A549 (cell line): ENCODE measurements around the gene TXNDC15. TPM values are rescaled to one million over a fixed set of nuclear protein-coding genes. Genes with fewer than 3 reads are reported as not detected.

Experiments used
- ATAC-seq, 2 experiments: fragments of 200-7000 bp in 1 of 2; fragments of >200 bp in 1 of 2; cut with Nextera tagmentation in 1 of 2; cut with Tn5 transposase in 1 of 2; 3 replicates each; pipeline versions ENCODE4 v1.8.0 to v1.9.1; 2018 to 2020; ENCODE audit warnings: mild to moderate bottlenecking in 1 of 2, moderate library complexity in 1 of 2
- CTCF ChIA-PET: fragments of 300-600 bp; sonication (Branson Sonifier 250); formaldehyde crosslinking; extraction: SDS; loops from one replicate; lab custom pipeline; 2021; ENCODE audit warnings: antibody characterized with exemption, inconsistent platforms; lab: Yijun Ruan, JAX
- POLR2A ChIA-PET: fragments of 350-600 bp; formaldehyde crosslinking; extraction: SDS; loops from one replicate; lab custom pipeline; 2021; ENCODE audit warnings: antibody characterized with exemption, inconsistent platforms; lab: Yijun Ruan, JAX
- DNase-seq, 2 experiments: peaks; one replicate each; pipeline versions ENCODE4 v3.0.0 to v3.0.0-alpha.2; 2011 to 2016; ENCODE audit warnings: low read depth in 1 of 2, low spot score in 1 of 2
- FAIRE-seq: peaks from 2 replicates; lab custom pipeline; 2011; peaks lifted over from hg19 to GRCh38; lab: Jason Lieb, UNC
- H3K27ac ChIP-seq, 2 experiments: fragments of >200 bp; sonication (Bioruptor Twin); formaldehyde crosslinking; 3 replicates each; pipeline ENCODE4 v1.5.1; 2016 to 2017
- H3K4me1 ChIP-seq: fragments of >200 bp; sonication (Bioruptor Twin); formaldehyde crosslinking; 3 replicates; pipeline ENCODE4 v1.6.1; 2016
- H3K4me2 ChIP-seq: fragments of >200 bp; sonication (Bioruptor Twin); formaldehyde crosslinking; 3 replicates; pipeline ENCODE4 v1.6.1; 2016
- H3K4me3 ChIP-seq: fragments of >200 bp; sonication (Bioruptor Twin); formaldehyde crosslinking; 3 replicates; pipeline ENCODE4 v1.5.1; 2016
- H3K9me3 ChIP-seq: fragments of >200 bp; sonication (Bioruptor Twin); formaldehyde crosslinking; 3 replicates; pipeline ENCODE4 v1.6.1; 2016
- CBX8 ChIP-seq: fragments of 200-600 bp; sonication (generic); IDR thresholded peaks from 2 replicates; pipeline ENCODE4 v1.6.1; 2016
- CHD4 ChIP-seq: fragments of 200-600 bp; sonication (generic); IDR thresholded peaks from 2 replicates; pipeline ENCODE4 v1.6.1; 2016; ENCODE audit warnings: antibody characterized with exemption, mild to moderate bottlenecking, borderline replicate concordance
- EHF ChIP-seq: fragments of 250-450 bp; sonication (Bioruptor Pico); IDR thresholded peaks from 2 replicates; pipeline ENCODE4 v1.5.0; 2020; ENCODE audit warnings: mild to moderate bottlenecking
- FOSL2 ChIP-seq, 2 experiments: fragments of 450-650 bp in 1 of 2; fragments of >200 bp in 1 of 2; sonication (Bioruptor Twin) in 1 of 2; formaldehyde crosslinking; IDR thresholded peaks; 2 replicates each; pipeline versions ENCODE4 v1.5.0 to v1.6.1; 2016 to 2020; ENCODE audit warnings: mild to moderate bottlenecking in 1 of 2, moderate library complexity in 1 of 2
- HOXA7 ChIP-seq: fragments of 250-450 bp; sonication (Bioruptor Pico); IDR thresholded peaks from 2 replicates; pipeline ENCODE4 v1.5.0; 2020; ENCODE audit warnings: mild to moderate bottlenecking, moderate library complexity
- HOXB13 ChIP-seq: fragments of 250-450 bp; sonication (Bioruptor Pico); IDR thresholded peaks from 2 replicates; pipeline ENCODE4 v1.5.0; 2020; ENCODE audit warnings: low read depth, mild to moderate bottlenecking, moderate library complexity
- HOXB5 ChIP-seq: fragments of 250-450 bp; sonication (Bioruptor Pico); IDR thresholded peaks from 2 replicates; pipeline ENCODE4 v1.5.0; 2020; ENCODE audit warnings: mild to moderate bottlenecking, moderate library complexity
- JUN ChIP-seq, 2 experiments: fragments of >200 bp; sonication (Bioruptor Twin); formaldehyde crosslinking; IDR thresholded peaks; 2 replicates in 1 of 2; 3 replicates in 1 of 2; pipeline ENCODE4 v1.6.1; 2016 to 2017
- MAZ ChIP-seq: fragments of 150-350 bp; IDR thresholded peaks from 2 replicates; pipeline ENCODE4 v1.6.1; 2014; ENCODE audit warnings: antibody characterized with exemption, low read depth, low read length, borderline replicate concordance
- MYC ChIP-seq: IDR thresholded peaks from 2 replicates; pipeline ENCODE4 v1.6.1; 2012; ENCODE audit warnings: mild to moderate bottlenecking, inconsistent platforms, low read length, improper control_type of control experiment, borderline replicate concordance
- PHF8 ChIP-seq: fragments of 200-600 bp; sonication (generic); IDR thresholded peaks from 2 replicates; pipeline ENCODE4 v1.6.1; 2016; ENCODE audit warnings: low read depth, mild to moderate bottlenecking, antibody characterized with exemption, moderate library complexity, borderline replicate concordance
- POLR2A ChIP-seq: IDR thresholded peaks from 2 replicates; pipeline ENCODE4 v1.6.1; 2012; ENCODE audit warnings: mild to moderate bottlenecking, low read length
- RAD21 ChIP-seq, 2 experiments: fragments of >200 bp in 1 of 2; sonication (Bioruptor Twin) in 1 of 2; formaldehyde crosslinking in 1 of 2; IDR thresholded peaks in 1 of 2; conservative IDR thresholded peaks in 1 of 2; 2 replicates in 1 of 2; 3 replicates in 1 of 2; pipeline ENCODE4 v1.6.1; 2012 to 2018; ENCODE audit warnings: inconsistent platforms in 1 of 2
- RARB ChIP-seq: fragments of 250-450 bp; sonication (Bioruptor Pico); IDR thresholded peaks from 2 replicates; pipeline ENCODE4 v1.8.0; 2021; ENCODE audit warnings: mild to moderate bottlenecking, moderate library complexity
- RNF2 ChIP-seq: fragments of 200-600 bp; sonication (generic); IDR thresholded peaks from 2 replicates; pipeline ENCODE4 v1.6.1; 2016; ENCODE audit warnings: low read depth, mild to moderate bottlenecking, antibody characterized with exemption, moderate library complexity, borderline replicate concordance
- TFCP2L1 ChIP-seq: fragments of 250-450 bp; sonication (Bioruptor Pico); IDR thresholded peaks from 2 replicates; pipeline ENCODE4 v1.5.0; 2021; ENCODE audit warnings: mild to moderate bottlenecking
- TP53 ChIP-seq: fragments of 250-450 bp; sonication (Bioruptor Pico); IDR thresholded peaks from 2 replicates; pipeline ENCODE4 v1.5.0; 2021; ENCODE audit warnings: mild to moderate bottlenecking, moderate library complexity
- ZC3H11A ChIP-seq: fragments of 450-650 bp; IDR thresholded peaks from 2 replicates; pipeline ENCODE4 v1.6.1; 2014; ENCODE audit warnings: antibody characterized with exemption, mild to moderate bottlenecking
- WGBS: methylation state at CpG from one replicate; pipeline ENCODE4 v1.1.6; 2017; ENCODE audit errors: missing lambda C conversion rate; 5-methylcytosine and 5-hydroxymethylcytosine counted together
- polyA minus RNA-seq: library from RNA; depleted of rRNA, polyadenylated mRNA; stranded (reverse); fragments of >200 nt; gene quantifications from 2 replicates; pipeline ENCODE4 v1.2.3, GENCODE V29; 2011; rRNA and poly(A)+ RNA removed
- polyA plus RNA-seq, 4 experiments: library from polyadenylated mRNA; depleted of rRNA in 3 of 4; stranded (reverse); fragments of >200 nt; fragmentation: RNase III in 1 of 4; extraction: RNeasy Plus Mini Kit Qiagen cat#74134 plus additional on column Dnase treatment in 1 of 4; gene quantifications; 2 replicates in 3 of 4; 3 replicates in 1 of 4; pipeline ENCODE4 v1.2.3, GENCODE V29; 2011 to 2017
- TF ChIP-seq, protein P1 (sequence below): fragments of 200-600 bp; sonication (generic); IDR thresholded peaks from 2 replicates; pipeline ENCODE4 v1.6.1; 2016; ENCODE audit warnings: antibody characterized with exemption, mild to moderate bottlenecking, moderate library complexity
- TF ChIP-seq, protein P2 (sequence below): fragments of >200 bp; sonication (Bioruptor Twin); formaldehyde crosslinking; IDR thresholded peaks from 3 replicates; pipeline ENCODE4 v1.5.1; 2016
- TF ChIP-seq, protein P3 (sequence below): fragments of >200 bp; sonication (Bioruptor Twin); formaldehyde crosslinking; IDR thresholded peaks from 2 replicates; pipeline ENCODE4 v1.6.1; 2016
- TF ChIP-seq, protein P4 (sequence below): IDR thresholded peaks from 2 replicates; pipeline ENCODE4 v1.6.1; 2012; ENCODE audit warnings: low read depth, borderline replicate concordance
- TF ChIP-seq, protein P5 (sequence below): fragments of 250-450 bp; sonication (Bioruptor Pico); IDR thresholded peaks from 2 replicates; pipeline ENCODE4 v1.5.0; 2021; ENCODE audit warnings: mild to moderate bottlenecking, moderate library complexity, borderline replicate concordance
- TF ChIP-seq, protein P6 (sequence below): fragments of >200 bp; sonication (Bioruptor Twin); formaldehyde crosslinking; IDR thresholded peaks from 3 replicates; pipeline ENCODE4 v1.6.1; 2016
- TF ChIP-seq, protein P7 (sequence below): IDR thresholded peaks from 2 replicates; pipeline ENCODE4 v1.6.1; 2012

The TXNDC15 gene, protein sequence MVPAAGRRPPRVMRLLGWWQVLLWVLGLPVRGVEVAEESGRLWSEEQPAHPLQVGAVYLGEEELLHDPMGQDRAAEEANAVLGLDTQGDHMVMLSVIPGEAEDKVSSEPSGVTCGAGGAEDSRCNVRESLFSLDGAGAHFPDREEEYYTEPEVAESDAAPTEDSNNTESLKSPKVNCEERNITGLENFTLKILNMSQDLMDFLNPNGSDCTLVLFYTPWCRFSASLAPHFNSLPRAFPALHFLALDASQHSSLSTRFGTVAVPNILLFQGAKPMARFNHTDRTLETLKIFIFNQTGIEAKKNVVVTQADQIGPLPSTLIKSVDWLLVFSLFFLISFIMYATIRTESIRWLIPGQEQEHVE
- polyA plus RNA-seq (2011; rRNA removed) (61.0 and 85.2 TPM in 2 replicates), polyA plus RNA-seq (2017; fragmentation: RNase III; extraction: RNeasy Plus Mini Kit Qiagen cat#74134 plus additional on column Dnase treatment) (71.1 to 81.0 TPM (median 76.7 TPM) in 3 replicates), polyA minus RNA-seq (40.0 and 50.5 TPM in 2 replicates)
- polyA plus RNA-seq (2012; cell fraction: cytosol; rRNA removed), result 71.2 and 76.9 TPM in 2 replicates
- polyA plus RNA-seq (2012; cell fraction: nucleus; rRNA removed), result 46.2 and 65.3 TPM in 2 replicates

DNA sequence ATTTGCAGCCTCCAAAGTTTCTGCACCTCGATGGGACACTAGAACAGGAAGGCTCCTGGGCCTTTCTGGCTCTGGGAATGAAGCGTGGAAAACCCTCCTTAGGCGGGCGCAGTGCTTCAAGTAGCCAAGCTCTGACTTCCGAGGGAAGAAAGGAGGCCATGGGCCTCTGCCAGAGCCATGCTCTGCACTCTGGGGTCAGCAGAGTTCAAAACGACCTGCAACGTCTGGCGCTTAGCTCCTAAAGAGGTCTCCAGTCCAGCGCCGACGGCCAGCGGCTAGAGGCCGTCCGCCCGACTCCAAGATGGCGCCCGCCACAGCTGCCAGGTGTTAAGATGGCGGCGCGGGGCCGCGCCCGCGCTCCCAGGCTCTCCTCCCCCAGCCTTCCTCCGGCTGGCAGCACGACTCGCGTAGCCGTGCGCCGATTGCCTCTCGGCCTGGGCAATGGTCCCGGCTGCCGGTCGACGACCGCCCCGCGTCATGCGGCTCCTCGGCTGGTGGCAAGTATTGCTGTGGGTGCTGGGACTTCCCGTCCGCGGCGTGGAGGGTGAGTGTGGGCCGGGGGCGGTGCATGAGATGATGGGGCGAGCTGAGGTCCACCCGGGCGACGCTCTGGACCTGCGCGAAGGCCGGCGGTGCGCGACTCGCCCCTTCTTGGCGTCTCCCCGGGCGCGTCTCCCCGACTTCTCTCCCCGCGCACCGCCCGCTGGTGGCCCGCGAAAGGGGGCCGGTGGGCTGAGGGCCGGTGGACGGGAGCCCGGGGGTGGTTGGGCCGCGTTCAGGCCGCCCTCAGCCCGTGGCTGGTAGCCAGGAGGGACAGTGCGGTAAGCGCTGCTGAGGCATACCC lies at the start of gene TXNDC15:
Gene TXNDC15, plus strand, starts transcription at position 385 of the 844 bp plus-strand sequence. Its CDS starts 57 bp downstream, at position 442.
- ATAC-seq (peak; percentile 91 to 96), FAIRE-seq (no peak), DNase-seq (peak; percentile 85 to 89)
- no peaks in the 10 kb centered on the region for H3K9me3 ChIP-seq
- POLR2A ChIA-PET, result interaction anchor here (0.6 to 2.2 kb wide), 9 partner anchors 16 to 121 kb away, joined by 3 to 20 read pairs (median 4); partner anchors contain the start of genes C5orf24, DDX46 and PCBD2
- CTCF ChIA-PET, result interaction anchor here (0.7 to 1.1 kb wide), 5 partner anchors 10 to 401 kb away, joined by 3 to 5 read pairs (median 3); partner anchors contain the start of gene PCBD2
- peak within 1 kb of the TSS; percentile 78 for H3K4me3 ChIP-seq
- H3K4me1 ChIP-seq, result peaks cover 10% of the 10 kb centered on the region; the same call in 2 of the 3 replicates
- peak within 1 kb of the TSS; percentile 95 to 96 for H3K27ac ChIP-seq
- WGBS, result 14% methylated on average over 17 of the region's 79 CpGs
- peak within 1 kb of the TSS; percentile 92 for H3K4me2 ChIP-seq
- TF ChIP-seq PHF8 (peak; percentile 93), RAD21 (conservative IDR thresholded peaks at IDR 0.05 in 1 of 2, IDR thresholded peaks at IDR 0.05 in 1 of 2) (no peak), TP53 (CRISPR knock-in tag) (peak; percentile 72; the same call in 1 of the 2 replicates), HOXB13 (CRISPR knock-in tag) (peak; percentile 86), RARB (CRISPR knock-in tag) (0 out of 2 replicates have a peak, but pooled peaks have one; percentile 49), EHF (CRISPR knock-in tag) (no peak), POLR2A (peak; percentile 97), ZC3H11A (no peak), TFCP2L1 (CRISPR knock-in tag) (no peak), FOSL2 (IDR thresholded peaks at IDR 0.05) (no peak), FOSL2 (CRISPR knock-in tag; IDR thresholded peaks at IDR 0.05) (no peak), CHD4 (no peak), MYC (peak; percentile 55; the same call in 1 of the 2 replicates), HOXA7 (CRISPR knock-in tag) (no peak), MAZ (no peak), CBX8 (no peak), JUN (IDR thresholded peaks at IDR 0.05) (peak; percentile 44 to 95; a peak in 4 of 5 replicates), HOXB5 (CRISPR knock-in tag) (peak; percentile 57), RNF2 (no peak)
- TF ChIP-seq, protein P1, sequence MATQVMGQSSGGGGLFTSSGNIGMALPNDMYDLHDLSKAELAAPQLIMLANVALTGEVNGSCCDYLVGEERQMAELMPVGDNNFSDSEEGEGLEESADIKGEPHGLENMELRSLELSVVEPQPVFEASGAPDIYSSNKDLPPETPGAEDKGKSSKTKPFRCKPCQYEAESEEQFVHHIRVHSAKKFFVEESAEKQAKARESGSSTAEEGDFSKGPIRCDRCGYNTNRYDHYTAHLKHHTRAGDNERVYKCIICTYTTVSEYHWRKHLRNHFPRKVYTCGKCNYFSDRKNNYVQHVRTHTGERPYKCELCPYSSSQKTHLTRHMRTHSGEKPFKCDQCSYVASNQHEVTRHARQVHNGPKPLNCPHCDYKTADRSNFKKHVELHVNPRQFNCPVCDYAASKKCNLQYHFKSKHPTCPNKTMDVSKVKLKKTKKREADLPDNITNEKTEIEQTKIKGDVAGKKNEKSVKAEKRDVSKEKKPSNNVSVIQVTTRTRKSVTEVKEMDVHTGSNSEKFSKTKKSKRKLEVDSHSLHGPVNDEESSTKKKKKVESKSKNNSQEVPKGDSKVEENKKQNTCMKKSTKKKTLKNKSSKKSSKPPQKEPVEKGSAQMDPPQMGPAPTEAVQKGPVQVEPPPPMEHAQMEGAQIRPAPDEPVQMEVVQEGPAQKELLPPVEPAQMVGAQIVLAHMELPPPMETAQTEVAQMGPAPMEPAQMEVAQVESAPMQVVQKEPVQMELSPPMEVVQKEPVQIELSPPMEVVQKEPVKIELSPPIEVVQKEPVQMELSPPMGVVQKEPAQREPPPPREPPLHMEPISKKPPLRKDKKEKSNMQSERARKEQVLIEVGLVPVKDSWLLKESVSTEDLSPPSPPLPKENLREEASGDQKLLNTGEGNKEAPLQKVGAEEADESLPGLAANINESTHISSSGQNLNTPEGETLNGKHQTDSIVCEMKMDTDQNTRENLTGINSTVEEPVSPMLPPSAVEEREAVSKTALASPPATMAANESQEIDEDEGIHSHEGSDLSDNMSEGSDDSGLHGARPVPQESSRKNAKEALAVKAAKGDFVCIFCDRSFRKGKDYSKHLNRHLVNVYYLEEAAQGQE, result no peak
- TF ChIP-seq, protein P2, sequence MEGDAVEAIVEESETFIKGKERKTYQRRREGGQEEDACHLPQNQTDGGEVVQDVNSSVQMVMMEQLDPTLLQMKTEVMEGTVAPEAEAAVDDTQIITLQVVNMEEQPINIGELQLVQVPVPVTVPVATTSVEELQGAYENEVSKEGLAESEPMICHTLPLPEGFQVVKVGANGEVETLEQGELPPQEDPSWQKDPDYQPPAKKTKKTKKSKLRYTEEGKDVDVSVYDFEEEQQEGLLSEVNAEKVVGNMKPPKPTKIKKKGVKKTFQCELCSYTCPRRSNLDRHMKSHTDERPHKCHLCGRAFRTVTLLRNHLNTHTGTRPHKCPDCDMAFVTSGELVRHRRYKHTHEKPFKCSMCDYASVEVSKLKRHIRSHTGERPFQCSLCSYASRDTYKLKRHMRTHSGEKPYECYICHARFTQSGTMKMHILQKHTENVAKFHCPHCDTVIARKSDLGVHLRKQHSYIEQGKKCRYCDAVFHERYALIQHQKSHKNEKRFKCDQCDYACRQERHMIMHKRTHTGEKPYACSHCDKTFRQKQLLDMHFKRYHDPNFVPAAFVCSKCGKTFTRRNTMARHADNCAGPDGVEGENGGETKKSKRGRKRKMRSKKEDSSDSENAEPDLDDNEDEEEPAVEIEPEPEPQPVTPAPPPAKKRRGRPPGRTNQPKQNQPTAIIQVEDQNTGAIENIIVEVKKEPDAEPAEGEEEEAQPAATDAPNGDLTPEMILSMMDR, result no peak
- TF ChIP-seq, protein P3, sequence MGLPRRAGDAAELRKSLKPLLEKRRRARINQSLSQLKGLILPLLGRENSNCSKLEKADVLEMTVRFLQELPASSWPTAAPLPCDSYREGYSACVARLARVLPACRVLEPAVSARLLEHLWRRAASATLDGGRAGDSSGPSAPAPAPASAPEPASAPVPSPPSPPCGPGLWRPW, result no peak
- TF ChIP-seq, protein P4, sequence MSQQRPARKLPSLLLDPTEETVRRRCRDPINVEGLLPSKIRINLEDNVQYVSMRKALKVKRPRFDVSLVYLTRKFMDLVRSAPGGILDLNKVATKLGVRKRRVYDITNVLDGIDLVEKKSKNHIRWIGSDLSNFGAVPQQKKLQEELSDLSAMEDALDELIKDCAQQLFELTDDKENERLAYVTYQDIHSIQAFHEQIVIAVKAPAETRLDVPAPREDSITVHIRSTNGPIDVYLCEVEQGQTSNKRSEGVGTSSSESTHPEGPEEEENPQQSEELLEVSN, result peak; percentile 64; the same call in 1 of the 2 replicates
- TF ChIP-seq, protein P5, sequence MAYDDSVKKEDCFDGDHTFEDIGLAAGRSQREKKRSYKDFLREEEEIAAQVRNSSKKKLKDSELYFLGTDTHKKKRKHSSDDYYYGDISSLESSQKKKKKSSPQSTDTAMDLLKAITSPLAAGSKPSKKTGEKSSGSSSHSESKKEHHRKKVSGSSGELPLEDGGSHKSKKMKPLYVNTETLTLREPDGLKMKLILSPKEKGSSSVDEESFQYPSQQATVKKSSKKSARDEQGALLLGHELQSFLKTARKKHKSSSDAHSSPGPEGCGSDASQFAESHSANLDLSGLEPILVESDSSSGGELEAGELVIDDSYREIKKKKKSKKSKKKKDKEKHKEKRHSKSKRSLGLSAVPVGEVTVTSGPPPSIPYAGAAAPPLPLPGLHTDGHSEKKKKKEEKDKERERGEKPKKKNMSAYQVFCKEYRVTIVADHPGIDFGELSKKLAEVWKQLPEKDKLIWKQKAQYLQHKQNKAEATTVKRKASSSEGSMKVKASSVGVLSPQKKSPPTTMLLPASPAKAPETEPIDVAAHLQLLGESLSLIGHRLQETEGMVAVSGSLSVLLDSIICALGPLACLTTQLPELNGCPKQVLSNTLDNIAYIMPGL (CRISPR knock-in tag), result 0 out of 2 replicates have a peak, but pooled peaks have one; percentile 51
- TF ChIP-seq, protein P6, sequence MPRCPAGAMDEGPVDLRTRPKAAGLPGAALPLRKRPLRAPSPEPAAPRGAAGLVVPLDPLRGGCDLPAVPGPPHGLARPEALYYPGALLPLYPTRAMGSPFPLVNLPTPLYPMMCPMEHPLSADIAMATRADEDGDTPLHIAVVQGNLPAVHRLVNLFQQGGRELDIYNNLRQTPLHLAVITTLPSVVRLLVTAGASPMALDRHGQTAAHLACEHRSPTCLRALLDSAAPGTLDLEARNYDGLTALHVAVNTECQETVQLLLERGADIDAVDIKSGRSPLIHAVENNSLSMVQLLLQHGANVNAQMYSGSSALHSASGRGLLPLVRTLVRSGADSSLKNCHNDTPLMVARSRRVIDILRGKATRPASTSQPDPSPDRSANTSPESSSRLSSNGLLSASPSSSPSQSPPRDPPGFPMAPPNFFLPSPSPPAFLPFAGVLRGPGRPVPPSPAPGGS, result peak; percentile 58; the same call in 2 of the 3 replicates
- TF ChIP-seq, protein P7, sequence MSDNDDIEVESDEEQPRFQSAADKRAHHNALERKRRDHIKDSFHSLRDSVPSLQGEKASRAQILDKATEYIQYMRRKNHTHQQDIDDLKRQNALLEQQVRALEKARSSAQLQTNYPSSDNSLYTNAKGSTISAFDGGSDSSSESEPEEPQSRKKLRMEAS, result peak; percentile 87
